WERI-Rb-1 (cell line): ENCODE results near the gene WNT7B.

Source experiments
- DNase-seq: peaks from one replicate; pipeline ENCODE4 v3.0.0-alpha.2; 2020
- H3K27ac ChIP-seq: fragments of 250-450 bp; sonication (Bioruptor Pico); 2 replicates; pipeline ENCODE4 v1.5.1; 2020; ENCODE audit warnings: mild to moderate bottlenecking, moderate library complexity
- H3K27me3 ChIP-seq: fragments of 250-450 bp; sonication (Bioruptor Pico); 2 replicates; pipeline ENCODE4 v1.5.1; 2021; ENCODE audit warnings: mild to moderate bottlenecking, low read depth, moderate library complexity; ENCODE audit not compliant: insufficient read depth, severe bottlenecking
- H3K36me3 ChIP-seq: fragments of 250-450 bp; sonication (Bioruptor Pico); 2 replicates; pipeline ENCODE4 v1.5.1; 2020; ENCODE audit warnings: mild to moderate bottlenecking, moderate library complexity
- H3K4me3 ChIP-seq: 2 replicates; pipeline ENCODE4 v1.5.1; 2011; ENCODE audit warnings: low read depth, mild to moderate bottlenecking, control low read depth, low read length
- H3K9me3 ChIP-seq: fragments of 250-450 bp; sonication (Bioruptor Pico); 2 replicates; pipeline ENCODE4 v1.5.1; 2021; ENCODE audit warnings: mild to moderate bottlenecking, moderate library complexity; ENCODE audit not compliant: severe bottlenecking
- CTCF ChIP-seq: IDR thresholded peaks from 2 replicates; pipeline ENCODE4 v1.5.1; 2011; ENCODE audit warnings: low read depth, mild to moderate bottlenecking, control low read depth, inconsistent platforms, low read length

Gene WNT7B

GRCh38 chr22:46002757-46003270 lies 25.9 kb upstream of the WNT7B start:
- no peak for DNase-seq
- TF ChIP-seq CTCF, result no peak
- Histone ChIP-seq H3K36me3 (no peaks in the 10 kb centered on the region), H3K9me3 (no peaks in the 10 kb centered on the region), H3K4me3 (no peak overlapping the region), H3K27ac (peak overlapping the region; percentile 33), H3K27me3 (no peaks in the 10 kb centered on the region)

- H3K27ac ChIP-seq, result peak overlapping the region; percentile 41
- no peaks in the 10 kb centered on the region for H3K36me3 ChIP-seq
- H3K4me3 ChIP-seq, result no peak overlapping the region
- TF ChIP-seq CTCF, result no peak
- no peaks in the 10 kb centered on the region for H3K27me3 ChIP-seq
- H3K9me3 ChIP-seq, result no peaks in the 10 kb centered on the region
- peak; percentile 43 for DNase-seq
Measured at GRCh38 chr22:46001426-46002106, 24.6 kb upstream of the WNT7B start.

- Histone ChIP-seq H3K36me3 (no peaks in the 10 kb centered on the region), H3K4me3 (no peak overlapping the region), H3K27ac (peak overlapping the region; percentile 41), H3K27me3 (no peaks in the 10 kb centered on the region), H3K9me3 (no peaks in the 10 kb centered on the region)
- TF ChIP-seq CTCF, result peak; percentile 13; the same call in 1 of the 2 replicates
- DNase-seq, result no peak
Measured at GRCh38 chr22:46001046-46001425, 24.1 kb upstream of the WNT7B start.

- H3K36me3 ChIP-seq, result no peaks in the 10 kb centered on the region
- peak overlapping the region; percentile 74 for H3K27ac ChIP-seq
- H3K9me3 ChIP-seq, result no peaks in the 10 kb centered on the region
- DNase-seq, result peak; percentile 52
- TF ChIP-seq CTCF, result no peak
- no peaks in the 10 kb centered on the region for H3K27me3 ChIP-seq
- no peak overlapping the region for H3K4me3 ChIP-seq
Measured at GRCh38 chr22:46000081-46001027, 23.4 kb upstream of the WNT7B start.

- DNase-seq, result peak; percentile 55
- H3K27ac ChIP-seq, result peak overlapping the region; percentile 74
Measured at GRCh38 chr22:45999379-45999971, 22.5 kb upstream of the WNT7B start.

More at GRCh38 chr22:45999379-45999971, 22.5 kb upstream of the WNT7B start:
- no peaks in the 10 kb centered on the region for H3K27me3 ChIP-seq
- H3K9me3 ChIP-seq, result no peaks in the 10 kb centered on the region
- no peaks in the 10 kb centered on the region for H3K36me3 ChIP-seq
- no peak for TF ChIP-seq CTCF
- no peak overlapping the region for H3K4me3 ChIP-seq
